ENCODE data around the gene CDHR3.

CDHR3 gene

DNA sequence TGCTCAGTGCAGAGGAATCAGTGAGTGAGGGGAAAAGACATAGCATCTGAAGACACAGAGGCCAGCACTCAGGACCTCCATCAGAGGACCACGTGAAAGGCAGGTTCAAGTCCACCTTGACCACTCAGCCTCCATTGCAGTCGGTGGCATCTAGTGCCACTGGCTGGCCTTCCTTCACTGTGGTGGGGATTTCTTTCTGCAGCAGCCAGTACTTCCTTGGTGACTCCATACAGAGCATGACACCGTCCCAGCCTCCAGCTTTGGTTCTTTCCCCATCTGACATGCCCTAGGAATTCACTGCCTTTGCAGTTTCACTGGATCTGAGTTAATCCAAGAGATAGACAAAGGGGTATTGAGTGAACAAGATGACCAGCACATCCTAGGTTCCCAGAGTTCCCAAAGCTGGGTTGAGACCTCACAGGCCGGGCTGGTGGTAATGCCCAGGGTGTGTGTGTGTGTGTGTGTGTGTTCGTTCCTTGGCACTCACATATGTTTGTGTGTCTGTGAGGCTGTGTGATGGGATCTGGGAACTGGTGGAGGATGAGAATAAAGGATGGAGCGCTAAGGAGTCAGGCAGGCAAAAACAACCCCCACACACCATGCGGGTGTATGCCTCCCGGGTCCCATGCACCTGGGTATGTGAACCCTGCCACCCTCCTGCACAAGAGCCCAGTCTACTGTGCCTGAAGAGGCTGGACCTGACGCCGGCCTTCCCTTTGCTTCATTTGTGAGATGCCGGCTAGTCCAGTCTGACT is 91.3 kb downstream of the CDHR3 start:
- no peak for DNase-seq

DNA sequence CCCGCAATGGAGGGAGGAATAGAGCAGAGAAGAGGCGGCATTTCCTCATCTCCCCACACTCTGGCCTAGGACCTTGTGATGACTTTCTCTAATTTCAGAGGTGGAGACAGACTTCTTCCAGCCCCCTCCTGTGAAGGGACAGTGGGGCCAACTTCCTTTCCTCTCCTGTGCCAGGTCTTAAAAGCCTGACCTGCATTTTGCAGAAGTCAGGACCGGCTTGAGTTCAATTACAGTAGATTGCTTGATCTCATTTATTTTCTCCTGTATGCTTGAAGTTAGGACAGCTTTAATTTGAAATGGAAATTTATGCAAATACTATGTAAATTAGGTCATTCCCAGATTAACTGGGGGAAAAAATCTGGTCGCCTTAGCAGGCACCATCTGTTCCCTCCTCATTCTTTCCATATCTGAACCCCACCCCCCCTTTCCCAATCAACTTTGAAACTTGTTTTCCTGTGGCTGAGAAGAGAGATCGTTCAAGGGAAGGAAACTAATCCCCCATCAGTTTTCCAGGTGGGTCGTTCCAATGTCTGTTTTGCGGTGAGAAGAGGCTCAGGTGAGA is 92.0 kb downstream of the CDHR3 start:
- DNase-seq: peak; percentile 71 to 92

DNA sequence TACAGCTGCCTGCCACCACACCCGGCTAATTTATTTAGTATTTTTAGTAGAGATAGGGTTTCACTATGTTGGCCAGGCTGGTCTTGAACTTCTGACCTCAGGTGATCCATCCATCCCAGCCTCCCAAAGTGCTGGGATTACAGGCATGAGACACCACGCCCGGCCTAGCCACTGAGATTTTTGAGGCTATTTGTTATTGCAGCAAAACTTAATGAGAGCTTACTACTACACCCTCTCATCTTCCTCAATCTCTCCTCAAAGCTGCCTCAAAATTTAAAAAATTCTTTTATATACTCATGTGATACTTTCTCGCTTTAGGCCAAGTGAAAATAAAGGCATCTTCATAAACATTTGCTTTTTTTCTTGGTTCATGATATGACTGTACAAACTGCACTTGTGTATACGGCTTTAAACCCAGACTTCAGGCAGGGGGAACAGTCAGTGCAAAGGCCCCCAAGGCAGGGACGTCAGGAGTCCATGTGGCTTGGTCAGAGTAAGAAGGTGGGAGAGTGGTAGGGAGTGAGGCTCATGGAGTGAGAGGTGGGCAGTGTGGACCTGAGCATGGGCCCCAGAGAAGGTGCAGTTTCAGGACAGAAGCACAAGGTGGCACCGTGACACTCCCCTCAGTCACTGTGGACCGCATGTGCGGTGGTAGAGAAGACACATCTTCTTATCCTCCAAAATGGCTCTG is 93.6 kb downstream of the CDHR3 start:
- DNase-seq: peak; percentile 38 to 83

DNA sequence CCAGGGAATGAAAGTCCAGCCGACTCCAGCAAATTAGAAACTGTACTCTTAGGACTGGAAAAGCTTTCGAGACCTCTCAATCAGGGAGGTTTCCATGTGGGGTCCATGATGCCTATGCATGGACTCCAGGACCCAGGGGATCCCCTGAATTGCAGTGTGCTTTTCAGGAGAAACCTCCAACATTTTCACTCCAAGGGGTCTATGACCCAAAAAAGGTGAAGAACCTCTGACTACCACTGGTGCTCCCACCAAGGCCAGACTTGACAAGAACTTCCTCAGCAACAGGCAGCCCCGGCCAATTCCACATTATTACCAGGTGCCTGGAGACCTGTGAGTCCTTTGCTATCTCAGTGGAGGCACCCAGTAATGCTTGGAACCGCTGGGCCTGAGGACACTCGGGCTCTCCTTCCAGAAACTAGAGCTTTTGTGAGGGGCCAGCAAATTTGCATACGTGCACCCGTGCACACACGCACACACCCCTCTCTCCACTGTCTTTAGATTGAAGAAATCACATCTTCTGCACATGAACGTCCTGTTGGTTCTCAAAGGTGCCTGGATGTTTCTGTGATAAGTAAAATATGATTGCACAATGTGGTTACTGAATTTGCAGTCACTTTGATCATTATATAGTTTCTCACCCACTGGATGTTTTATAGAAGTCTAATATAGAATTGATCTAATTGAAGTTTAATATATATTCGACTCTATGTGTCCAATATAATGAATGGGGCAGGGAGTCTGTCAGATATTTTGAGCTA is 94.3 kb downstream of the CDHR3 start:
- no peak for DNase-seq

DNA sequence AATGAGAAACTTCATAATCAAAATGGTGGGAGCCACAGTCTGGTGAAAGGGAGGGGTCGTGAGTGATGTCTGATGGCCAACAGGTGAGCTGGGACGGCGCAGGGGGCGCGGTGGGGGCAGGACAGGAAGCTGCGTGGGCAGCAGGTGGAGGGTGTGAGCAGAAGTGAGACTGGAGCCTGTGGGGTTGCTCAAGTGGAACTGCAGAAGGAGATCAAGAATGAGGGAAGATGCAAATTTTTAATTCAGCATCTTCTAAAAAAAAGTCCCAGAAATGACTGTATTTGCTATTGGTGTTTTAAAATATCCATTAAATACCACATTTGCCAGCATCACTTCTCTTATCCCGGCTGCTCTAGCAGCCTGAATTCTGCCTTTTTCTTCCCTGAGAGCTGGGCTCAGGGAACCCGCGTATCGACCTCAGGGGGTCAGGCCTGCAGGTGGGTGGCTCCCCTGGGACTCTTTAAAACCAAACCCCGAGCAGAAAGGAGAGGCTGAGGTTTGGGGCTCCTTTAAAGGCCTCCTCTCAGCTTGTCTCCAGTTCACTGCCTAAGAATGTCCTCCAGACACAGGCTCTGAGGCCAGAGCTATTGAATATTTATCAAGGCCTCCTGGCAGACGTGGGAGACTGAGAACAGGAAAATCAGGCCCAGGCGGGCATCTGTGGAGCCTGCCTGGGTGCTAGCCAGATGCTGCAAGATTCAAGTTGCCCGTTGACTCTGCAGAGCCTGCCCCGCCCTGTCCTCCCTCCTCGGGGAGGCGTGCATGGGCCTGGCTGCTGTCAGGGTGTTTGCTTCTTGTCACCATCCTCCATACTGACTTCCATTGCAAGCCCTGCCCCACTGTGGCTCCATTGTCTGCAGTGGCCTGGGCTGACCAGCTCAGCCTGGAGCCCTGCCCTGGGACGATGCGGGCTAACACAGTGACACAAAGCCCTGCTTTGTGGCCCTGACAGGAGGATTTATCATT is 95.2 kb downstream of the CDHR3 start:
- DNase-seq: peak; percentile 78 to 93

DNA sequence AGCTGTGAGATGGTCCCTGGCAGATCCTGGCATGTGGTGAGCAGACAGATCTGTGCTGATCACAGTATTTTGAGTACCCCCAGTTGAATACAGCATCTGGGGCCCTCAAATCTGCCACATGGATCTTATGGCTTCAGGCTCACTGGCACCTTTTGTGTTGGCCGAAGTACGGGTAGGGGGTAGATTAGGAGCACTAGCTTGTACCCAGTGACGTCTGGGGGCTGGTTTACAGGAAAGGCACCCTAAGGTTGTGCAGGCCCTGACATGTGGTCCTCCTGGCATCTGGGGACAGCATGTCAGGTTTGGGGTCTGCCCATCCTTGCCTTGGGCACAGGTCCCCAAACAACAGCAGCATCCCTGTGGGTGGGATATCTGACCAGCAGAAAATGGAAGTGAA is 95.9 kb downstream of the CDHR3 start:
- DNase-seq: peak in 1 of 2 experiments; percentile 67

DNA sequence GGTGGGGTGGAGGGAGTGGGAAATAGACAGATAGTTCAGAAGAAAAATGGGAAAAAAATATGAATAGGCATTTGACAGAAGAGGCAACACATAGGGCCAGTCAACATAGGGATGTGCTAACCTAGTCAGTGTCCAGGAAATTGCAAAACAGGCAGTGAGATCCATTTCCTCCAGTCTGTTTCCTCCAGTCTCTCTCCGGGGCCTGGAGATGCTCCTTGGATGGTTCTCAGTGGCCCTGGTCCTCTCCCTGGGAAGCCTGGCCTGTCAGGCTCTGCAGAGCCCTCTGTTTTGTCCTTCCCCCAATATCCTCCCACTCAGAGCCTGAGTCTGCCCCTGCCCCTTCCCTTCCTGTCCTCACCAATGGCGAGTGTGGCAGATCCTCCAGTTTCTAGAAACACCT is 96.5 kb downstream of the CDHR3 start:
- DNase-seq: no peak

DNA sequence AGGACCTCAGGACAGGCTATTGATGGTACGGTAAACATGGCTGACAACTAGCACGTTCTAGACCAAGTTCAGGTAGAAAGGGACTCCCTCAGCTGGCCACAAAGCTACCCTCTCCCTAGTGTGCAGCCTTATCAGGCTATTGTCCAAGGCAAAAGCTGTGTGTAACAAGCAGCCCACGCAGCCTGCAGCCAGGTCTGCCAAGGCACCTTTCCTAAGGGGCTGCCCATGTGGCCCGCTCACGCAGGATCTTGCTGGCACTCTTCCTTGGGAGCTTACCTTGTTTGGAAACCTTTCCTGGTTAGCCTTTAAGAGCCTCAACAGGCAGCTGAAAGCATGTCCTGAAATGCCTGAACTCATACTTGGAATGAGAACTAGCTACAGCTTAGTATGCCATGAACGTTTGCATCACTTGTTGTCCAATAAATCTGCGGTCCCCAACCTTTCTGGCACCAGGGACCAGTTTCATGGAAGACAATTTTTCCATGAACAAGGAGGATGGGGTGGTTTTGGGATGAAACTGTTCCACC is 97.4 kb downstream of the CDHR3 start:
- DNase-seq: no peak

DNA sequence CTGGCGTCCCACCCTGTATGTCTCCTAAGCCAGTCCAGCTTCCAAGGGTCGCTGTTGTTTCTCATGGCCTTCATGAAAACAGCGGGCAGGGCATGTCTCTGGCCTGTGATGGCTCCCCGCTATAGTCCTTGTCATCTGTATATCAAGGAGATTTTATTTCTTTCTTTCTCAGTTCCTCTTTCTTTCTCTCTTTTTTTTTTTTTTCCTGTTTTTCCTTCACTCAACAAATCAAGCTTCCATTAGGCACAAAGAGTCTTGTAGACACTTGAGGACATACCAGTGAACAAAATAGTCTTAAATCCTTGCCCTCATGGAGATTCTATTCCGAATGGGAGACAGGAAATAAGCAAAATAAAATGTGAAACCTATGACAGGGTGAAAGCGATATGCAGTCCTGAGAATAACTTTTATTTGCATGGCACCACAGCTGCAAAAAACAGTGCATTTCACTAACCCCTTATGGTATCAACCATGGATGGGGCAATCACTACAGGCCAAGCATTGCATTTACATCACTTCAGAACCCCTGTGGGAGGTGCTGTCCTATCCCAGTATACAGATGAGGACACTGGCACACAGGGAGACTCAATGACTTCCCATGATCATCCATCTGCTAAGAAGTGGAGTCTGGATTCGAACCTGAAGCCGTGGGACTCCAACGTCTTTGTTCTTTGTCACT is 98.4 kb downstream of the CDHR3 start:
- no peak for DNase-seq

DNA sequence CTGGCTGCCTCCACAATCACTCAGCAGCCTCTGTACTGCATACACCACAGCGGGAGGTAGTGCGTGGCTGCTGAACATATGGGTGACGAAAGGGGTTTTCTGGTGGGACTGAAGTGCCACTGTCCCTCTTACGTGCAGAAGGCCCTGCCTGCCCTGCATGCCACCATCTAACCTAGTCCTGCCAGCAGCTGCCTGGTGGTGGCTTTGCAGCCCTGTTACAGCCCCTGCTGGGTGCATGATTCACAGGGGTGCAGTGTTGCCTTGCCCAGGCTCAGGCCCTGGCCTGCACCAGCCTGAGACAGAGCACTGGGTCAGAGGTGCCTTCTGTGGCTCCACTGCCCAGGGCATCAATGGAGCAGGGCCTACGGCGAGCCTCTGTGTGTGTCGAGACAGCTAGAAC is 98.9 kb downstream of the CDHR3 start:
- DNase-seq: no peak

DNA sequence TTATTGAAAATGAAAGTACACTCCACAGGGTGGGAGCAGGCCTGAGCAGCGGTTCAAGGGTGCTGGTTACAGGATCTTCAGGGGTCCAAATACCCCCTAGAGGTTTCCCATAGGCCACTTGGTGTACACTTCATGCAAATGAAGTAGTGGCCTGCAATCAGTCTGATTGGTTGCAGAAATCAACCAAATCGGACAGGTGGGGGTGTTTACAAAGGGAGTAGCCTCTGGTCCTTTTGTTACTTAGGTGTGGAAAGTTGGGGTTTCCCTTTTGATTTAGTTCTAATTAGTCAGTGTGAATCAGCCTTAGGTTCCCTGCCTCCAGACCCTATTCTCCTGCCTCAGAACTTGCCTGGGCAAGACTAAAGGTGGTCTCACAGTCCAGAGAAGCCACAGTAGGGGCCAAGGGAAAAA is 99.5 kb downstream of the CDHR3 start:
- DNase-seq: no peak

DNA sequence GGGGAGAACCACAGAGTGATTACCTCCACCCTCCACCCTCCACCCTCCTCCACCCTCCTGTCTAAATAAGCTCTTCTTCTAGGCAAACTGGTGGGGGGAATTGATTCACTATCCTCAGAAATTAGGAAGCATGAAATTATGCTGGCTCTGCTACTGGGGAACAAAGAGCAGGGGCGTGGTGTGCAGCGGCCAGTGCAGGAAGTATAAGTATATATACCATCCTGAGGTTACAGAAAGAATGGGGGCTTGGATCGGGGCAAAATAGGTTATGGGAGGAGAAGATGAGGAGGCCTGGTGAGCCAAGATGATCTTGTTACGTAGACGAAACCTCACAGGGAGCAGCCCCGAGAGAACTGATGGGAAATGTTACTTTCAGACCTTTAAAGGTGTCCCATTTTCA is 100.0 kb downstream of the CDHR3 start:
- no peak for DNase-seq

DNA sequence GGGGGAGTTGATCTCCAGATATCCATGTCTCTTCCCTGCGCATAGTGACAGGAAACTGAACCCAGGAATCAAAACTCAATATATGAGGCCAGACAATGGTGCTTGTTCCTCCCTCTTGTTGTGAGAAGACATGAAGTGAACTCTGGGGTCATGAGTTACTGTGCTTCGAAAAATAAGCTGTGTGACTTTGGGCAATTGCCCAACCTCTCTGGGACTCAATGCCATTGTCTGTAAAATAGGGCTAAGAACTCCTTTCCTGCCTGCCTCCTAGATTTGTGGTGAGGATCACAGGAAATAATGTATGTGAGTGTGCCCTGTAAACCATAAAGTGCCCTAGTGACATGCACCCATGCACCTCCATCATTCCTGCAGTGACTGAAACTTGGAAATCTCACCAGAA is 100.6 kb downstream of the CDHR3 start:
- no peak for DNase-seq

DNA sequence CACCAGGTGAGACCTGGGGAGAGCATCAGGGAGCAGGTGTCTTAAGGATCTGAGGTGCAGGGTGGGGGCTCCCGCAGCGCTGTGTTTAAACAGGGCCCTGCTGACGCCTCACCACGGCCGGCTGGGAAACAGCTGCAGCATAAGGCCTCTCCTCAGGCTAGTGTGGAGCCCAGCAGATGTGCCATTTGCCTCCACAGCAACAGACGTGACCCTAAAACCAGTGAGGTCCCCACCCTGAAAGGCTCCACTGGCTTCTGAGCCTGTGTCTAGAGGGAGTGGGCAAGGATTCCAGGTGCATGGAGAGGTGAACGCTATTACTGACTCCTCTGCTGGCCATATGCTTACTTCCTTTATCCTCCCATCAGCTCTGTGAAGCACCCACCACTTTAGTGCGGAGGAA is 101.3 kb downstream of the CDHR3 start:
- DNase-seq: peak; percentile 60 to 78

DNA sequence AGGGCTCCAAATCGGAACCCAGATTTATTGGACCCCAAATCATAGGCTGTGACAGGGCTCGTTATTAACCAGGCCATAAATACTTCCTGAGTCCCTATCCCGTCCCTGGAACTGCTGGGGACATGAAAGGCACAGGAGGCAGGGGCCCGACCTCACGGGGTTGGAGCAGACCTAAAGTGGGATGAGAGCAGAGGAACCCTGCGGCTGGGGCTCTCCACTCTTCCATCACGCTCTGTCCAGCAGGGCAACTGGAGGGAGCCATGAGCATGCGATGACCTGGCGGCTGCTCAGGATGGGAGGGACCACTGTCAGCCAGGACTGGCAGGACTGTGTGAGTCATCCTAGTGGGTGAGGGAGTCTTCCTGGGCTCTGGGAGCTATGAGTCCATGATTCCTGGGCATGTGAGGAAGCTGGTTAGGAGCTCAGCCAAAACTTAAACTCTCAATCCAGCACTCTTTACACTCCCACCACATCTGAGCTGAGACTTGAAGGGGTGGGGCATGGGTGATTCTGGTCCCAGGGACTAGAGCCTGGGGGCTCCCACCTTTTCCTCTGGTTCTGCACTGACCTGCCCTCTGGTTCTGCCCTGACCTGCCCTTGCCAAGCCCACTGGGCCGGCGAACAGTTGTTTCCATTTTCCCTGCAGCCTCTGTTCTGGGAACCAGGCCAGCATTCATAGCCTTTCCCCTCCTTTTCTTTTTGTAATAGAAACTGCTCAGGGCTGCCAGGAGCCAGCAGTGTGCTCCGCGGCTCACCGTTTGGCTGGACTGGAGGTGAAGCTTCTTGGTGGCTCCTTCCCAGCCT is 101.9 kb downstream of the CDHR3 start:
- peak in 1 of 2 experiments; percentile 21 for DNase-seq

DNA sequence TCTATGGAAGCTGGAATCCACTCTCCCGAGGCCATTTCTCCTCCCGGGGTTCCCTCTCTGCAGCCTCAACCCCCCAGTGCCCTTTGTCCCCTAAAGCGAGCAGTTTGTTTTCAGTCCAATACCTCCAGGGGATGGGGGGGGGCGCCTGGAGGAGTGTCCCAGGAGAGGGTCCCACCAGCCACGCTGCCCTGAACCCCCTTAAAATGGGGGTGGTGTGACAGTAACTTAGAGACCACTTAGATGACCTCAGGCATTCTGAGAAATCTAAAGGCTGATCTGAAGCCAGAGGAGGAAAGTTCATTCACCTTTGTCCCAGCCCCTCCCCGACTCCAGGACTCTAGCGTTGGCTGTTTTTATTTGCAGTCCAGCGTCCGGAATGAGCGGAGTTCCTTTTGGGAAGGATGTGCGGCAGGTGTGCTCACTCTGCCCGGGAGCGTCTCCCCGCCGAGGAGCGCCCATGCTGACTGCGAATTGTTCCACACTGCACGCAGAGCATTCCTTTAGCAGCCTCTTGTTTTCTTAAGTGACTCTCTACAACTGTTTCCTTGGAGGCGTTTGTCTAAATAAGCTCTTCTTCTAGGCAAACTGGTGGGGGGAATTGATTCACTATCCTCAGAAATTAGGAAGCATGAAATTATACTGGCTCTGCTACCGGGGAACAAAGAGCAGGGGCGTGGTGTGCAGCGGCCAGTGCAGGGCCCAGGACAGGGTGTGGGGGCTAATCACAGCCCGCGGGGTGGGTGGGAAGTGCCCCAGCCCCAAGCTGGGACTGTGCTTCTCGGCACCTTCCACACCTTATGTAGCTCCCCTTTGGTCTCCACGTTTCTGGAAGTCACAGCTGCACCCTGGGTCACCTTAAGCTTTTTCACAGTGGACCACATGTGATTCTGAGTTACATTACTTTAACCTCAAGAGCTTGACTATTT is 102.8 kb downstream of the CDHR3 start:
- DNase-seq: no peak

DNA sequence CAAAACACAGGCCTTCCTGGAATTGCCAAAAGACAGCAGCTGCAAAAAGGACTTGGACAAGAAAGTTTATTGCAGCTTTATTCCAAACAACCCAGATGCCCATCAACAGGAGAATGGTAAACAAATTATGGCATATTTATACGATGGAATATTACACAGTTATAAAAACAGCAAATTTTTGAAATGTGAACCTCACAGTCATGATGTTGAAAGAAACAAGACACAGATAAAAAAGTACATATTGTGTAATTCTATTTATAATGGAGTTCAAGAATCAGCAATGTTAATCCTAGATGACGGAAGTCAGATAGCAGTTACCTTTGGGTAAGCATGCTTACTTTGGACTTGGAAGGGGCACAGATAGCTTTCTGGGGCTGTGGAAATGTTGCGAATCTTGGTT is 104.6 kb downstream of the CDHR3 start:
- no peak for DNase-seq

DNA sequence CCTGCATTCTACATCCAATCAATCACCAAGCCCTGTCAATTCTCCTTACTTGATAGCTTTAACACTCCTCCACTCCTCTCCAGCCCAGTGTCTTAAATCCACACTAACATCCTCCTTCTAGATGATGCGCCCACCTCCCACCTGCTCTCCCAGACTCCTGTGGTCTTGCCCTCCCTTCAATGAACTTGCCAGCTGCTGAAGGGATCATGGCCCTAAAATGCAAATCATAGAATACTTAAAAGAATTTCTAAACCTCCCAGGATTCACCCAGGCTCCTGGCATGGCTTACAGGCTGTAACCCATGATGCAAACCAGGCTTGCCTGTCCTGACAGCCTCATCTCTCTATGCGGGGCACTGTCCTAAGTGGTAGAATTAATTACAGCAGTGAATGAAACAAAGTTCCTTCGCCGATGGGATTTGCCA is 105.5 kb downstream of the CDHR3 start:
- DNase-seq: peak; percentile 25 to 76

DNA sequence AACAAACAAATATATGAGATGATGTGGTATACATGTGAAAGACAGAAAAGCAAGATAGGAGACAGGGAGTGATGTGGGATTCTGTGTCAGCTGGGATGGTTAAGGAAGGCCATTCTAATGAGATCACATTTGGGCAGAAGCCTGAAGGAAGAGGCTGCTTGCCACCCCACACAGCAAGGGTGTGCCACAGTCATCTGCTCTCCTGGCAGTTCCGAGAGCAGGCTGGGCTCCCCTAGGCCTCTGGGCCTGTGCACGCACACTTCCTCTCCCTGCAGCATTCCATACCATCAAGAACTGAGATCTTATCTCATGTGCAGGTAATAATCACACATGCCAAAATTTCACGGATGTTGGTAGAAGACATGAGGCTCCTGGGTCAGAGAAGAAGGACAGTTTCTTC is 105.9 kb downstream of the CDHR3 start:
- DNase-seq: no peak

All from NCI-H524 (cell line).